Measurements from ENCODE around the gene RYK.

DNA sequence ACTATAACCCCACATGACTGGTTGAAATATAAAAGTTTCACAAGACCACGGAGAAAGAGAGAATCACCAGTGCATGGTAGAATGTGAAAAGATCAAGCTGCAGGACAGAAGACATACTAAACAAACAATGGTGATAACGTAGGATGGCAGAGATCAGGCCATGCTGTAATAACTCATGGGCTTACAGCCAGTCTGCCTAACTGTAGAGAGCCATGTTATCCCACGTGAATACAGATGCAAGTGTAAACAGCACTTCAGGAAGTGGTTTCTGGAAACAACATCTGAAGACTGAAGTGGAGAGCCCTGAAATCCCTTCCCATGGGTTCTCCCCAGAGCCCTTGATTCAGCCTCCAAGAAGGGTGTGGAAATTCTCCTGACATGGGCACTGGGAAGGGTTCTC lies 117.7 kb downstream of the RYK start:
- TF ChIP-seq, protein P1, sequence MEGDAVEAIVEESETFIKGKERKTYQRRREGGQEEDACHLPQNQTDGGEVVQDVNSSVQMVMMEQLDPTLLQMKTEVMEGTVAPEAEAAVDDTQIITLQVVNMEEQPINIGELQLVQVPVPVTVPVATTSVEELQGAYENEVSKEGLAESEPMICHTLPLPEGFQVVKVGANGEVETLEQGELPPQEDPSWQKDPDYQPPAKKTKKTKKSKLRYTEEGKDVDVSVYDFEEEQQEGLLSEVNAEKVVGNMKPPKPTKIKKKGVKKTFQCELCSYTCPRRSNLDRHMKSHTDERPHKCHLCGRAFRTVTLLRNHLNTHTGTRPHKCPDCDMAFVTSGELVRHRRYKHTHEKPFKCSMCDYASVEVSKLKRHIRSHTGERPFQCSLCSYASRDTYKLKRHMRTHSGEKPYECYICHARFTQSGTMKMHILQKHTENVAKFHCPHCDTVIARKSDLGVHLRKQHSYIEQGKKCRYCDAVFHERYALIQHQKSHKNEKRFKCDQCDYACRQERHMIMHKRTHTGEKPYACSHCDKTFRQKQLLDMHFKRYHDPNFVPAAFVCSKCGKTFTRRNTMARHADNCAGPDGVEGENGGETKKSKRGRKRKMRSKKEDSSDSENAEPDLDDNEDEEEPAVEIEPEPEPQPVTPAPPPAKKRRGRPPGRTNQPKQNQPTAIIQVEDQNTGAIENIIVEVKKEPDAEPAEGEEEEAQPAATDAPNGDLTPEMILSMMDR (IDR thresholded peaks at IDR 0.05; ENCODE audit: insufficient read depth, low read depth, low read length): no peak
- TF ChIP-seq EZH2 (IDR thresholded peaks at IDR 0.05; ENCODE audit: insufficient read depth, low read length): no peak
